CD4-positive, alpha-beta T cell treated with Interleukin-21 for 1 hour (primary cell): Measurements from ENCODE around the gene SRRM2.

Experiments used
- DNase-seq: peaks from one replicate; pipeline ENCODE4 v3.0.0-alpha.2; 2020

The SRRM2 gene

DNA sequence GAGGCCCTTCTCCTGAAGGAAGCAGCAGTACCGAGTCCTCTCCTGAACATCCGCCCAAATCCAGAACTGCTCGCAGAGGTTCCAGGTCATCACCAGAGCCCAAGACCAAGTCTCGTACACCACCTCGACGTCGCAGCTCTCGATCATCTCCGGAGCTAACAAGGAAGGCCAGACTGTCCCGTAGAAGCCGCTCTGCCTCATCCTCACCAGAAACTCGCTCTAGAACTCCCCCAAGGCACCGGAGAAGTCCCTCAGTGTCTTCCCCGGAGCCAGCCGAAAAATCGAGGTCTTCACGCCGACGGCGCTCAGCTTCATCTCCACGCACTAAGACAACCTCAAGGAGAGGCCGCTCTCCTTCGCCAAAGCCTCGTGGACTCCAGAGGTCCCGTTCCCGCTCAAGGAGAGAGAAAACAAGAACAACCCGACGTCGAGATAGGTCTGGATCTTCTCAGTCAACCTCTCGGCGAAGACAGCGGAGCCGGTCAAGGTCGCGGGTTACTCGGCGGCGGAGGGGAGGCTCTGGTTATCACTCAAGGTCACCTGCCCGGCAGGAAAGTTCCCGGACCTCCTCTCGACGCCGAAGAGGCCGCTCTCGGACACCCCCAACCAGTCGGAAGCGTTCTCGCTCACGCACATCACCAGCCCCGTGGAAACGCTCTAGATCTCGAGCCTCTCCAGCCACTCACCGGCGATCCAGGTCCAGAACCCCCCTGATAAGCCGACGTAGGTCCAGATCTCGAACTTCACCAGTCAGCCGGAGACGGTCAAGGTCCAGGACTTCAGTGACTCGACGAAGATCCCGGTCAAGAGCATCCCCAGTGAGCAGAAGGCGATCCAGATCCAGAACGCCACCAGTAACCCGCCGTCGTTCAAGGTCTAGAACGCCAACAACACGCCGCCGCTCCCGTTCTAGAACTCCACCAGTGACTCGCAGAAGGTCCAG, 13.3 kb downstream of the SRRM2 start:
- DNase-seq, result no peak

DNA sequence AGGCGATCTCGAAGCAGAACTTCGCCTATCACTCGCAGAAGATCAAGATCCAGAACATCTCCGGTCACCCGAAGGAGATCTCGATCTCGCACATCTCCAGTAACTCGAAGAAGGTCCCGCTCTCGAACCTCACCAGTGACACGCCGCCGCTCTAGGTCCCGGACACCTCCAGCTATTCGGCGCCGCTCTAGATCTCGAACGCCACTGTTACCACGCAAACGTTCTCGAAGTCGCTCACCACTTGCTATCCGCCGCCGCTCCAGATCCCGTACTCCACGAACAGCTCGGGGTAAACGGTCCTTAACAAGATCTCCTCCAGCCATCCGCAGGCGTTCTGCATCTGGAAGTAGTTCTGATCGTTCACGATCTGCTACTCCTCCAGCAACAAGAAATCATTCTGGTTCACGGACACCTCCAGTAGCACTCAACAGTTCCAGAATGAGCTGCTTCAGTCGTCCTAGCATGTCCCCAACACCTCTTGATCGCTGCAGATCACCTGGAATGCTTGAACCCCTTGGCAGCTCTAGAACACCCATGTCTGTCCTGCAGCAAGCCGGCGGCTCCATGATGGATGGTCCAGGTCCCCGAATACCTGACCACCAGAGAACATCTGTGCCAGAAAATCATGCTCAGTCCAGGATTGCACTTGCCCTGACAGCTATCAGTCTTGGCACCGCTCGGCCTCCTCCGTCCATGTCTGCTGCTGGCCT, 14.1 kb downstream of the SRRM2 start:
- no peak for DNase-seq

DNA sequence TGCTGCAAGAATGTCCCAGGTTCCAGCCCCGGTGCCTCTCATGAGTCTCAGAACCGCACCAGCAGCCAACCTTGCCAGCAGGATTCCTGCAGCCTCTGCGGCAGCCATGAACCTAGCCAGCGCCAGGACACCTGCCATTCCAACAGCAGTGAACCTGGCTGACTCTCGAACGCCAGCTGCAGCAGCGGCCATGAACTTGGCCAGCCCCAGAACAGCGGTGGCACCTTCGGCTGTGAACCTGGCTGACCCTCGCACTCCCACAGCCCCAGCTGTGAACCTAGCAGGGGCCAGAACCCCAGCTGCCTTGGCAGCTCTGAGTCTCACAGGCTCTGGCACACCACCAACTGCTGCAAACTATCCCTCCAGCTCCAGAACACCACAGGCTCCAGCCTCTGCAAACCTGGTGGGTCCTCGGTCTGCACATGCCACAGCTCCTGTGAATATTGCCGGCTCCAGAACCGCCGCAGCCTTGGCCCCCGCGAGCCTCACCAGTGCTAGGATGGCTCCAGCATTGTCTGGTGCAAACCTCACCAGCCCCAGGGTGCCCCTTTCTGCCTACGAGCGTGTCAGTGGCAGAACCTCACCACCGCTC, 14.8 kb downstream of the SRRM2 start:
- no peak for DNase-seq

DNA sequence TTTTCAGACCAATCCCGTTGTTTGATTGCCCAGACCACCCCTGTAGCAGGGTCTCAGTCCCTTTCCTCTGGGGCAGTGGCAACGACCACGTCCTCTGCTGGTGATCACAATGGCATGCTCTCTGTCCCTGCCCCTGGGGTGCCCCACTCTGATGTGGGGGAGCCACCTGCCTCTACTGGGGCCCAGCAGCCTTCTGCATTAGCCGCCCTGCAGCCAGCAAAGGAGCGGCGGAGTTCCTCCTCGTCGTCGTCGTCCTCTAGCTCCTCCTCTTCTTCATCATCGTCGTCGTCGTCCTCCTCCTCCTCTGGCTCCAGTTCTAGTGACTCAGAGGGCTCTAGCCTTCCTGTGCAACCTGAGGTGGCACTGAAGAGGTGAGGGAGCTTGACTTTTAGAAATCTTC, 15.5 kb downstream of the SRRM2 start:
- DNase-seq, result no peak

DNA sequence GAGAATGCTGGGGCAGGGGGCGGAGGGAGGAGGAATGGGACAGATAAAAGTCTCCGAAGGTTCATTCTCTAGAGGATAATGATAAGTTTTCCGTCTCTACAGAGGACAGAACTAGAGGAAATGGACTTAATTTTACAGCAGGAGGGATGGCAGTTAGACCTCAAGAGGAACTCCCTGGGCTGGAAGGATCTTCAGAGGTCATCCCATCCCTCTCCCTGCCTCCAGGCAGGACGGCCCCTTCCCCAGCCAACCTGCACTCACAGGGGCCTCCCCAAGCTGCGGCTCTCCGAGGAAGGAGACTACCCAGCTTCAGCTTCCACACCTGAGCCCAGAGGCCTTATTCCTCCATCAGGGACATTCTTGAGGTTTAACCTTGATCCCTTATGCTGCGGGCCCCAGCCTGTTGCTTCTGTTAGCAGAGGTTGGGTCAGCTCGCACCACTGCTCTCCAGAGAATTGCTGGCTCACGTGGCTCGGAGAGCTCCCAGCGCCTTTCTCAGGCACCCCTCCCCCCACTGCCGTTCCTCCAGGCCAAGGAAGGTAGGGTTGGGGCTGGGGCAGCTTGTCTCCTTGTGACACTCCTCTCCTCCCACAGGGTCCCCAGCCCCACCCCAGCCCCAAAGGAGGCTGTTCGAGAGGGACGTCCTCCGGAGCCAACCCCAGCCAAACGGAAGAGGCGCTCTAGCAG, 16.1 kb downstream of the SRRM2 start:
- DNase-seq, result no peak

DNA sequence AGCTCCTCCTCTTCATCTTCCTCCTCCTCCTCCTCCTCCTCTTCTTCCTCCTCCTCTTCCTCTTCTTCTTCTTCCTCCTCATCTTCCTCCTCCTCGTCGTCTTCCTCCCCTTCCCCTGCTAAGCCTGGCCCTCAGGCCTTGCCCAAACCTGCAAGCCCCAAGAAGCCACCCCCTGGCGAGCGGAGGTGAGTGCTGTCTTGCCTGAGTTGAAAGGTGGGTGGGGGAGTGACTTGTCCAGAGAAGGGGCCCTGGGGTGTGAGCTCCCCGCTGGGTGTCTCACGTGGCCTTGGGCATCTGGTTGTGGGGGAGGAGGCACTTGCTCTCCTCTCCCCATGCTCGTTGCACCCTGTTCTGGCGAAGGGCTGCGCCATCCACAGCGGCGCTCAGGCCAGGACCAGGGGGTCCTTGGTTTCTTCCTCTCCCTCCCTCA, 16.7 kb downstream of the SRRM2 start:
- no peak for DNase-seq

DNA sequence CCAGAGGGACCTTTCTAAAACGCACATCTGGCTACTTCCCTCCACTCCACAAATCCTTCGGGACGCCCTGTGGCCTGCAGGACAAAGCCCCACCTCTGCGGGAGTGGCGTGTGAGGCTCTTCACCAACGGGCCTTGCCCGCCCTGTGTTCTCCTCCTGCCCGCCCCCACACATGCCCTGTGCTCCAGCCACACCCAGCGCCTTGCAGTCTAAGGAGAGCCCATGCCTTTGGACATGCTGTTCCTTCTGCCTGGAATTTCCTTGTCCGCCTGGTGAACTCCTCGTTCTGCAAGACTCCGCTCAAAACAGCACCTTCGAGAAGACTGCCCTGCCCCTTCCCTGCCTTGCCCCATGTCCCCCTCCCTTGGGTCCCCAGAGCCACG, 17.2 kb downstream of the SRRM2 start:
- DNase-seq, result no peak

DNA sequence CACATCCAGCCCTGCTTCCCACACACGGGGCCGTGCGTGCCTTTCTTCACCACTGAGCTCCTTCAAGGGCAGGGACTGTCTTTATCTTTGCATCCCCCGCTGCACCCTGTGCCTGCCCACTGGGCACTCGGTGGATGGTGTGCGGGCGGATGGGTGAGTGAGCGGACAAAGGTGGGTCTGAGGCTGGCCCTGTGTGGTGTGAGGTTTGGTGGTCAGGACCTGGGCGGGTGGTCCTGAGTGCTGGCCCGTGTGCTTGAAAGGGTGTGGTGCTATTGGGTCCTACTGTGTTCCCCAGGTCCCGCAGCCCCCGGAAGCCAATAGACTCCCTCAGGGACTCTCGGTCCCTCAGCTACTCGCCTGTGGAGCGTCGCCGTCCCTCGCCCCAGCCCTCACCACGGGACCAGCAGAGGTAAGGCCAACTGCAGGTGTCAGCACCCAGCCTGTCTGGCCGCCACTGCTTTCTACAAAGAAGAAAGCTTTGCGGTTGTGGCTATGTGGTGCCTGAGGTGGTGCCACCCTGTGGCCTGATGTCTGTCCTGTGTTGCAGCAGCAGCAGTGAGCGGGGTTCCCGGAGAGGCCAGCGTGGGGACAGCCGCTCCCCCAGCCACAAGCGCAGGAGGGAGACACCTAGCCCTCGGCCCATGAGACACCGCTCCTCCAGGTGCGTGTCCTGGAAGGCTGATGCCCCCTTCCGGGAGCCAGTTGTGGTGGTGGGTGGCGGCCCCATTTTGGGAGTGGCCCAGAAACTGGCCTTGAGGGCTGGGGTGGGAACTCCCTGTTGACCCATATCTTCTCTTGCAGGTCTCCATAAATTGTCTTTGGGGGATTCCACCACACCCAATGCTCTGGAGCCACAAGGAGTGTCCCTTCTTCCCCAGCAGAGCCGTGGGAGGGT, 17.9 kb downstream of the SRRM2 start:
- peak; percentile 37 for DNase-seq

DNA sequence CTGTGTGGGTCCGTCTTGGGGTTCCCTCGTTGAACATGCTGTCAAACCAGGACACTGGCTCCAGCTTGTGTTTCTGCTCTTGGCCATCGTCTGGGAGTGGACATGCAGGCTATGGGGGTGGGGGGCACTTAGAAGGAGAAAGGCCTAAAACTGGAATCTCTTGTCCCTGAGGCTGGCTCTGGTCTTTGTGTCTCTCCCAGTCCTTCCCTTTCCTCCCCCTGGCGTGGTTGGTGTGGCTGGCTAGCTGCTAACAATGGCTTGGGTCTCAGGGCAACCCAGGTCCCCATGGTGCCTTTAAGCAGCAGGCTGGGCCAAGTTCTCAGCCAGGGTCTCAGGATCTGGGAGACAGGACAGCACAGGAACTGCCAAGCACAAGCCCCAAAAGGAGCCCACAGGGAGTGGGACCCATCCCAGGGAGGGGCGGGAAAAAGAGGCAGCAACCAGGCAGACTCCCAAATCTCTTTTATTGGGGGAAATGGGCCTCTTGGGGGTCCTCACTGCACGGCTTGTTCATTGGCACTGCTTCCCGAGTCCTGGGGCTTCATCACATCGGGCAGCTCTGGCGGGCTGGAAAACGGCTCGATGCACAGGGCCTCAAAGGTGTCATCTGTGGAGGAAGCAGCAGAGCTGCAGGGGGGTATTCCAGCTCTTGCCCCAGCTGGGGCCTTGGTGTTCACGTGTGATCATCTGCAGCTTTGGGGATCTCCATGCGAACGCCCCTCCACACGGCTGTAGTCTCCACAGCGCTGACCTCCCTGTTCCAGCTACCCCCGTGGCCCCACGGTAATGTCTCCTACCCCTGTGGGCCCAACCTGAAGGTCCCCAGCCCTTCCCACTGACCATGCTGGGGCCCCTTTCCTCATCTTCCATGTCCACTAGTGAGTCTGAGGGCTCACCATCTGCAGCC, 19.3 kb downstream of the SRRM2 start:
- no peak for DNase-seq

DNA sequence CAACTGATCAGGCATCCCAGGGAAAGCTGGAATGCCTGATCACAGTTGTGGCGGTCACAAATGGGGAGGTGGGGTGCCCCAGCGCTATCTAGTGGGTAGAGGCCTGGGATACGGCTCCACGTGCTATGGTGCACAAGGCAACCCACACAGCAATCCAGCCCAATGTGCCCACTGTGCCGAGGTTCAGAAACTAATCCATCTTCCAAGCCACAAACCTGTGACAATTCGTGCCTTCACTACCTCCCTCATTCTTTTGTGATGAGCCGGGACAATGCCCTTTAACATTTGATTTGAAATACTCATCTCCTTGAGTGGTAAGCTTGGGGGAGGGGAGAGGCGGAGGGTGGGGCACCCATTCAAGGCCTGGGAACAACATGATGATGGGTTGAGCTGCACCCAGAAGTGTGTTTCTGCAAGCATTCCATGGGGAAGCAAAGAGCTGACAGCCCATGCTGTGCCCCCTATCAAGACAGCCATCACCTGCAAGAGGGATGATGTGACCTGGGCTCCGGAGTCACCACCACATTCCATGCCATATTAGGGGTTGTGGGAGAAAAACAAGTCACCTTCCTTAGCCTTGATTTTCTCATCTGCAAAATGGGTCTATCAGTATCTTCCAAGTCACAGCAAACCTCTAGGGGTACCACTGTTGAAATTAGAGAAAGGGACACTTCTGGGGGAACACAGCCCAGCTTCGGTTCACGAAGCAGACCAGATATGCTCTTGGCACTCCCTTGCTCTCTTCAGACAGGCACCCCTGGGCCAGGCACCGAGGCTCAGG, 20.9 kb downstream of the SRRM2 start:
- DNase-seq, result no peak

DNA sequence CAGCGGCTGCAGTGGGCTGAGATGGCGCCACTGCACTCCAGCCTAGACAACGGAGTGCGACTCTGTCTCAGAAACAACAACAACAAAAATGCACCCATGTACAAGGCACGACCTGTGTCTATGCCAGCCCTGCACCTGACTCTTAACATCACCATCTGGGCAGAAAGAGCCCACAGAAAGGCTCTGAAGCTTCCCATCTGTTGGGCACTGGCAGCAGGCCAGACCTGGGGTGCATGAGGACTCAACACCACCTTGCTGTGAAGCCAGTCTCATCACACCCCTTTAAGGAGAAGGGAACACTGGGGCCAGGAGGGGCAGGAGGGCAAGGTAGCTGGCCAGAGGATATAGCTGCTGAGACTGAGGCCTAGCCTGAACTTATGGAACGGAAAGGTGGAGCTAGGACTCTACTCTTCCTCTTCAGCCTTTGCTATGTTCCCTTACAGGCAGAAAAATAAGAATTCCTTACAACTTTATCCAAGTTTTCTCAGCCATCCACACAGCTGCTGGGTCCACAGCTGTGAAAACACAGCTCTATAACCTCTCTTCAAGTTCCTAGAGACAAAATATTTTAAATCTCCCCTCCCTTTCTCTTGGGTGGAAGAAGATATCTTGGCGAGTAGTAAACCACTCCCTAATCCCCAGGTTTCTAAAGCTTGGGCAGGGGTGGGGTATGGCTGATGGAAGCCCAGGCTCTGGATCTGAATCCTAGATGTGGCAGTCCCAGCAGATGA, 21.9 kb downstream of the SRRM2 start:
- no peak for DNase-seq

DNA sequence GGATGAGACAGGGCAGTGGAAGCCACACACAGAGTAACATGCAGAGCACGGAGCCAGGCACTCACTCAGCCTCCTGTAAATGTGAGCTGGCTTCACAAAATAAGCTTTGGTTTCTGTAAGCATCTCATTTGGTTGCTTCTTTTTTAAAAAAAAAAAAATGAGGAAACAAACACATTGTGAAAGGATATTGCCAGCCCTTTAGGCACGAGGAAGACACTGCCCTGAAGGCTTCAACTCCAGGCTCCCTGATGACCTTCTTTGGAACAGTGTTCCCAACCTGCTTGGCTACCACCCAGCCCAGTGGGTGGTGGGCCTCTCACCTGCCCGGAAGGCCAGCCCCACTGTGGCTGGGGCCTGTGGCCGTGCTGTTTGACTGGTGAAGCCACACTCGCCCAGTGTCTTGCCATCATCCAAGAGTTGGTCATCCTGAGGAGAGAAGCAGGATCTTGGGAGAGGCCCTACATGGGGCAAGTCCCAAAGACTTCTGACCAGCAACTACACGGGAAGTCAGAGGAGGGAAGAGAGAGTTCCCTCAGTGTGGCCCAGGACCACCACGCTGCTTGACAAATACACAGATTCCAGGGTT, 22.8 kb downstream of the SRRM2 start:
- no peak for DNase-seq

DNA sequence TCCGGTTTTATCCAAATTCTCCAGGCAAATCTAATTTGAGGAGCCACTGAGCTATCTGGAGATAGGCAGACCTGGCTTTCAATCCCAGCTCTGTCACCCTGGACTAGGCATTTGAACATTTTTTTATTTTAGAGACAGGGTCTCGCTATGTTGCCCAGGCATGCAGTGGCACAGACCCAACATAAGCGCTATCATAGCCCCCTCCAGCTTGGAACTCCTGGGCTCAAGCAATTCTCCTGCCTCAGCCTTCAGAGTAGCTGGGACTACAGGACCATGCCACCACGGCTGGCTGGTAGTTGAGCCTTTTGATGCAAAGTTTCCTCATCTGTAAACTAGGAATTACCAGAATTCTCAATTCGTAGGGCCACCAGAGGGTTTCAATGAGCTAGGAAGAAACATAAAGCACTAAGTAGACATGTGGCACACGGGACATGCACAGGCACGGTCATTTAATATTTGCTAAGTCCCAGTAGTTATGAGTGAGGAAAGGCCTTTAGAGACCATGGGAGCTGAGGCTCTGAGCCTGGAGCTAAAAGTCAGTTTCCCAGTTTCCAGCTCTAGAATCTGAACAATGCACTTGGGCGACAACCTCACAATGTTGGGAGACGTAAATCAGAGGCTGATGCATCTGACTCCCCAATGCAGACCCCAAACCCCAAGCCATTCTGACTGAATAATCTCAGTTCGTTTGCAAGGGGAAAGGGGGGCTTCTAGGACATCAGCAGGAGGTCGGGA, 23.5 kb downstream of the SRRM2 start:
- no peak for DNase-seq

DNA sequence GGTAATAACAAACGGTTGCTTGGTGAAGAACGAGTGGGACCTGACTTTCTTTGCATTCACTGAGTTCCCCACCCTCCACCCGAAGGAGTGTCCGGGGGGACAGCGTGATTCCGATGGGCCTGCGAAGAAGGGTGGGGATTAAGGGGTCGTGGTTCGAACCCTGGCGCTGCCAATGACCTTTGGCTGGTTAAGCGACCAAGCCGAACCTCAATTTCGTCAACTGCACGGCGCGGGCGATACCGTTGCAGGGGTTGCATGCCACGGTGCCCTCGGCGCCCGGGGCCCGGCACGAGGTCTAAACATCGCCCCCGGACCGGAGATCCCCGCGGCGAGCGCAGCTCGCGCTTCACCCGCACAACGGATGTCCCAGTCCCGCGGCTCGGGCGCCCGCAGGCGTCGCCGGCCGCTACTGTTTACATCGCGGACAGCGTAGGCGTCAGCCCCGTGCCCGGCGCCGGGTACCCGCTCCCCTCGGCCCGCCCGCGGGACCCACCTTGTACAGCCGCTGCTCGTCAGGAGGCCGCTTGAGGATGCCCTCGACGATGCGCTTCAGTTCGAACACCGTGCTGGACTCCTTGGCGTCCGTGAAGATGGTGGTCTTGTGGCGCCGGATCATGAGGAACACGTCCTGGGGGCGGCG, 24.2 kb downstream of the SRRM2 start:
- peak; percentile 43 for DNase-seq

DNA sequence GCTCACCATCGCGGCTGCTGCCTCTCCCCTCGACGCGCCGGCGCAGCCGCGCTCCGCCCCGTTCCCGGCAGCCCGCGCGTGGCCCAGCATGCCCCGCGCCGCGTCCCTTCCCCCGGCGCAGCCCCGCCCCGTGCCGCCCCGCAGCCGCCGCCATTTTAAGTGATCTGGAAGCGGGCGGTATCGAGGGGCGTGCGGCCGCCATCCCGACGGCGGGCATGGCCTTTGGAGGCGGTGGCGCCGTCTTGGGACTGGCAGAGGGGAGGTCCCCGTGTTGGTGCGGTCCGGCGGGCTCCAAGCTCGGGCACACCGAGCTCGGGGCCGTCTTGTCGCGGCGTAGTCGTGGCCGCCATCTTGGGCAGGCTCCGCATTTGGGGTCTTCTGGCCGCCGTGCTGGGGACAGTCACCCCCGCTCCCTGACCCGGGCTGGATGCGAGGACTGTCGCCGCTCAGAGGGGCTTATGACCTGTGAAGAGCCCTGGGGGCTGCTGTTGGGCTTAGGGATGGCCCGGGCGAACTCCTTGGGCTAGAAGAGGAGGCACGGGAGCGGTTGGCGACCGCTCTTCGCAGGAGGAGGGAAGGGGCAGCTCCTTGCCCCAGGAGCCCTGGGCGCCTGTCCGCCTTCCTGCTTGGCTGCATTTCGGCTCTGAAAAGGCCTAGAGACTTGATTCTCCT, 24.9 kb downstream of the SRRM2 start, which contains the start of gene ELOB:
Gene ELOB (minus strand): TSS at position 50 of the 672 bp plus-strand sequence. CDS start 41 bp downstream, at position 9.
- DNase-seq, result peak; percentile 91

DNA sequence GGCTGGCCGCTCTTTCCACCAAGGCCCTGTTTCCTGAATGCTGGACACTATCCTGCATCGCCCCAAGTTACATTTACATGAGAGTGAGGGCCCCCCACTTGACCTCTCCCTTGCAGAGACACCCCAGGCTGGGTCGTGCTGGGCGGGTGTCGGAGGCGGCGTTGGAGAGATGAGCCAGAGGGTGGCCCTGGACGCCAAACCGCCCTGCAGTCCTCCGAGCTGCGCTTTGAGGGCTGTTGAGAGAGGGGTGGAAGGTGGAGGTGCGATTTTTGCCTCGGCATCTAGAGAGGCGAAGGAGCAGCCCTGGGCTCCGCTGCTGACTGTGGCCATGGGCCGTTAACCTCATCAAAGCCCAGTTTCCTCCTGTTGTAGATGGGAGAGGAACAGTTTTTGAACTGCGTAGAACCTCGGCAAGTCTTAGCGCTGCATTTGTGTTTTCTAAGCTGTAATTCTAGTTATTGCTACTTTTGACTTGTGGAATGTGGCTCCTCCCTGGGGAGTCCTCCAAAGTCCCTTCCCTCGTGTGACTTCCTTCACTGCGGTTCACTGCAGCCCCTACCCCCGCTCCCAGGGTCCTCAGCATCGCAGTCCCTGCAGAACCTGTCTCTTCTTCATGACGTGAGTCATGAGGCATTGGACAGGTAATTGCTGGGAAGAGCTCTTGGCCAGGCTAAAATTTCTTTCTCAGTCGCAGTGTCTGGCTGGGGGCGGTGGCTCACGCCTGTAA, 25.6 kb downstream of the SRRM2 start:
- DNase-seq, result peak; percentile 60

DNA sequence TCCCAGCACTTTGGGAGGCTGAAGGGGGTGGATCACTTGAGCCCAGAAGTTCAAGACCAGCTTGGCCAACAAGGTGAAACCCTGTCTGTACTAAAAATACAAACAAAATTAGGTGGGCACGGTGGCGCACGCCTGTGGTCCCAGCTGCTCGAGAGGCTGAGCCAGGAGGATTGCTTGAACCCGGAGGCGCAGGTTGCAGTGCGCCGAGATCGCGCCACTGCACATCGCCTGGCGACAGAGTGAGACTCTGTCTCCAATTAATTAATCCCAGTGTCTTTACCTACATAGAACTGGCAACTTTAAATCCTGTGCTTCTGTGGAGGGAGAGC, 26.2 kb downstream of the SRRM2 start:
- no peak for DNase-seq
